Fibroblast of mammary gland (primary cell): Measurements from ENCODE around the gene NKIRAS1.

Experiments used
- DNase-seq: peaks from one replicate; pipeline ENCODE4 v3.0.0-alpha.2; 2010; ENCODE audit warnings: low read depth
- H3K4me3 ChIP-seq: 2 replicates; pipeline ENCODE4 v1.5.1; 2011; ENCODE audit warnings: low read depth, mild to moderate bottlenecking, low read length, moderate library complexity; ENCODE audit not compliant: control insufficient read depth
- TF ChIP-seq, protein P1 (sequence below): conservative IDR thresholded peaks from 2 replicates; pipeline ENCODE4 v1.5.1; 2011; ENCODE audit warnings: low read depth, low read length, inconsistent platforms; ENCODE audit not compliant: control insufficient read depth, insufficient read depth

Gene NKIRAS1

DNA sequence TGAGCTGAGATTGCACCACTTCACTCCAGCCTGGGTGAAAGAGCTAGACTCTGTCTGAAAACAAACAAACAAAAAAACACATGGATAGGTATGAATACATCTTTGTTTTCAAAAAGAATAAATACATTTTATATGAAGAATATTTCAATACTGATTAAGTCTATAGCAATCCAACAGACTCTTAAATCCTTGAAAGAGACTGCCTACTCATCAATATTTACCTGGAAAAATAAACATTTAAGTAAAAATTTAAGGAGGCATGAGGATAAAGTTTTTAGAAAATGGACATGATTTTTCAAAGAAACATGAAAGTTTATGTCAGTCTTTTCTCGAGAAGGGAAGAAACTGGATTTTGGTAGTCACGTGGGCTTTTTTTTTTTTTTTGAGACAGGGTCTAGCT is 5.4 kb downstream of the NKIRAS1 start:
- H3K4me3 ChIP-seq: no peak overlapping the region
- no peak for DNase-seq
- TF ChIP-seq, protein P1, sequence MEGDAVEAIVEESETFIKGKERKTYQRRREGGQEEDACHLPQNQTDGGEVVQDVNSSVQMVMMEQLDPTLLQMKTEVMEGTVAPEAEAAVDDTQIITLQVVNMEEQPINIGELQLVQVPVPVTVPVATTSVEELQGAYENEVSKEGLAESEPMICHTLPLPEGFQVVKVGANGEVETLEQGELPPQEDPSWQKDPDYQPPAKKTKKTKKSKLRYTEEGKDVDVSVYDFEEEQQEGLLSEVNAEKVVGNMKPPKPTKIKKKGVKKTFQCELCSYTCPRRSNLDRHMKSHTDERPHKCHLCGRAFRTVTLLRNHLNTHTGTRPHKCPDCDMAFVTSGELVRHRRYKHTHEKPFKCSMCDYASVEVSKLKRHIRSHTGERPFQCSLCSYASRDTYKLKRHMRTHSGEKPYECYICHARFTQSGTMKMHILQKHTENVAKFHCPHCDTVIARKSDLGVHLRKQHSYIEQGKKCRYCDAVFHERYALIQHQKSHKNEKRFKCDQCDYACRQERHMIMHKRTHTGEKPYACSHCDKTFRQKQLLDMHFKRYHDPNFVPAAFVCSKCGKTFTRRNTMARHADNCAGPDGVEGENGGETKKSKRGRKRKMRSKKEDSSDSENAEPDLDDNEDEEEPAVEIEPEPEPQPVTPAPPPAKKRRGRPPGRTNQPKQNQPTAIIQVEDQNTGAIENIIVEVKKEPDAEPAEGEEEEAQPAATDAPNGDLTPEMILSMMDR: no peak

DNA sequence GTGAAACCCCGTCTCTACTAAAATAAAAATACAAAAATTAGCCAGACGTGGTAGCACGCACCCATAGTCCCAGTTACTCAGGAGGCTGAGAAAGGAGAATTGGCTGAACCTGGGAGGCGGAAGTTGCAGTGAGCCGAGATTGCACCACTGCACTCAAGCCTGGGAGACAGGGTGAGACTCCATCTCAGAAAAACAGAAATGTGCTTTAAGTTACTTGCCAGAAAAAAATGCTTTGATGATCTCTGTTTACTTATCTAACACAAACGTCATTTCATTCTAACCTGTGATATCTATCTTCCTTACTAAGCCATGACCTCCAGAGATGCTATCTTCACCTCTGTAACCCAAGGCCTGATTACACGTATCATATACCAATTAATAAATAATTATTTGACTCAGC is 7.4 kb downstream of the NKIRAS1 start:
- TF ChIP-seq, protein P1: no peak
- H3K4me3 ChIP-seq: no peak overlapping the region
- no peak for DNase-seq

DNA sequence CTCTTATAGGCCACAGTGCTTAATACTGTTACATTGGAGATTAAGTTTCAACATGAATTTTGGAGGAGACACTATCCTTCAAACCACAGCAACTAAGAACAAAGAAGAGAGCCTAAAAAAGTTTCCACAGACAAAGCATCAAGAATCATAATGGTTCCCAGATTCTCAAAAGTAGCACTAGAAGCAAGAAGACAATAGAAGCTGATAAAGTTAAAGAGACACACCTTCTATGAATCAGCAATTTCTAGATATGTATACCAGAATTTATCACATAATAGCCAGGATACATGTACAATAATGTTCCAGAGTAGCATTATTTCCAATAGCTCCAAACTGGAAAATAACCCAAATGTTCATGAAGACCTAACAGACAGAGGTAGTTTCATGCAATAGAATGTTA is 12.2 kb downstream of the NKIRAS1 start:
- no peak for DNase-seq

DNA sequence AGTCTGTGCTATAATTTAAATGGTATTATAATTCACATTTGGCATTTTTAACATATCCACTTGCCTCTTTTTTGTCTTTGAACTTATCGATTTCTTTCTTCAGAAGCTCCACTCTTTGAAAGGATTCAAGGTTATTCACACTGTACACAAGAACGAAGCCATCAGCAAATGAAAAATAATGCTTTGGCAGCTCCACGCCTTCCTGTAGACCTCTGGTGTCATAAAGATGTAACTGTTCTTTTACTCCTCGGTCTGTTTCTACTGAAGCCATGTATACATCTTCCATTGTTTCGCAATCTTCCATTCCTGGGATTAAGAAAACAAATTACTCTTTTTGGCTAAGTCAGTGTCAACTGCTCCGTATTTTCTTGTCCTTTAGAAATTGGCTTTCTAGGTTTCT is 16.0 kb downstream of the NKIRAS1 start:
- peak; percentile 61 for DNase-seq
- no peak overlapping the region for H3K4me3 ChIP-seq
- TF ChIP-seq, protein P1: peak; percentile 17

More for the DNA sequence above, 12.2 kb downstream of the NKIRAS1 start:
- no peak overlapping the region for H3K4me3 ChIP-seq
- TF ChIP-seq, protein P1: no peak

DNA sequence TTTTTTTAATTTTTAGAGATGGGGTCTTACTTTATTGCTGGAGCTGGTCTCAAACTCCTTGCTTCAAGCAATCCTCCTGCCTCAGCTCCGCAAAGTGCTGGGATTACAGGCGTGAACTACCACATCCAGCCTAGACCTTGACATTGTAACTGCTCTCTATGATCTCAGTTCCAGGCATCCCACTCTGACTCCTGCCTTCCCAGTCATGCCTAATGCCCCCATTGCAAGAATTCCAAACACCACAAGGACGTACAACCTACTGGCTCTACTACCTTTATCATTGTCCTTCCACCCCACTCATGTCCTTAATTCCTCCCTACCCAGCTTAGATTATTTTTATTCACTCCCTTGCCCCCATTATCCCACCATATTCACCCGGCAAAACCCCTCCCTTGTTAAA is 21.6 kb downstream of the NKIRAS1 start:
- no peak for DNase-seq
- TF ChIP-seq, protein P1: no peak
- H3K4me3 ChIP-seq: no peak overlapping the region

DNA sequence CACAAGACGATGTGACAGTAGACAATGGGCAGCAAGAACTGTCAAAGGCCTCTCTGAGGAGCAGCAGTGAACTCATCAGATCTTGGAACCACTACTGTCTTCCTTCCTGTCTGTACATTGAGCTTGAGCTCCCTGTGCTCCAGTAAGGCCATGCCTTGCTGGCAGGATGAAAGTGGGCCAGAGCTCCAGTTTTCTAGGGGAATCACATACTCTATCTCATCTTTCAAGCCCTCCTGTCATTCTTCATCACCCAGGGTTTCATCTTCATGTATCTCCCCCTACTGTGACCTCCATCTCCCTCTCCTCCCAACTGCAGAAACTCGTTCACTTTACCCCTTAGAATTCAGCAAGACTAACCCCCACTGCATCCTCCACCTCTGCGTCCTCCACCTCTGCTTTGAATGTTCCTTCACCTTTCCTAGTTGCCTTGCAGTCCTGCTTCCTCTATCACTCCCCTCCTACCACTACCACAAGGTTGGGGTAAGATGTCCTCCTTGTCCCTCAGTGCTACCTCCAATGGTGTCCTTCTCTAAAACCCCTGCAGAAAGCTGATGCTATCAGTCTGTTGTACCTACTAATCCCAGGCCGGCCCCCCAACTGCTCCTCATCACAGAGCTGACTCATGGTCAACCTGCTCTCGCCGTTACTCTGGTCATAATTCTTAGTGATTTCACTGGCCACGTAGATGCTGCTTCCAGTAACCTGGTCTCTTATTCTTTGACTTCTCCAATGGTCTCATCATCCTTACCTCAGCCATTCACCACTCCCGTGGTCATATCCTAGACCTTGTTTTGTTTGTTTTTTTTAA is 22.3 kb downstream of the NKIRAS1 start:
- no peak for DNase-seq
- H3K4me3 ChIP-seq: no peak overlapping the region
- TF ChIP-seq, protein P1: no peak
